HUES6 (cell line): ENCODE measurements around the gene NKAIN2.

Experiments used
- H3K27ac ChIP-seq: 2 replicates; pipeline ENCODE4 v1.7.0; 2013; ENCODE audit warnings: low read depth, mild to moderate bottlenecking, low read length, inconsistent platforms
- H3K27me3 ChIP-seq: 2 replicates; pipeline ENCODE4 v1.6.1; 2013; ENCODE audit warnings: low read length; ENCODE audit not compliant: control insufficient read depth, insufficient read depth
- H3K36me3 ChIP-seq: 2 replicates; pipeline ENCODE4 v1.6.1; 2013; ENCODE audit warnings: low read length; ENCODE audit not compliant: control insufficient read depth, insufficient read depth
- H3K4me1 ChIP-seq: 2 replicates; pipeline ENCODE4 v1.6.1; 2013; ENCODE audit warnings: low read length; ENCODE audit not compliant: control insufficient read depth, insufficient read depth
- H3K4me3 ChIP-seq: 2 replicates; pipeline ENCODE4 v1.5.1; 2013; ENCODE audit warnings: low read depth, low read length
- H3K9ac ChIP-seq: one replicate; pipeline ENCODE4 v1.6.1; 2013; ENCODE audit warnings: mild to moderate bottlenecking, low read length
- H3K9me3 ChIP-seq: 2 replicates; pipeline ENCODE4 v1.6.1; 2013; ENCODE audit warnings: low read depth, low read length; ENCODE audit not compliant: control insufficient read depth, insufficient read depth

The NKAIN2 gene

DNA sequence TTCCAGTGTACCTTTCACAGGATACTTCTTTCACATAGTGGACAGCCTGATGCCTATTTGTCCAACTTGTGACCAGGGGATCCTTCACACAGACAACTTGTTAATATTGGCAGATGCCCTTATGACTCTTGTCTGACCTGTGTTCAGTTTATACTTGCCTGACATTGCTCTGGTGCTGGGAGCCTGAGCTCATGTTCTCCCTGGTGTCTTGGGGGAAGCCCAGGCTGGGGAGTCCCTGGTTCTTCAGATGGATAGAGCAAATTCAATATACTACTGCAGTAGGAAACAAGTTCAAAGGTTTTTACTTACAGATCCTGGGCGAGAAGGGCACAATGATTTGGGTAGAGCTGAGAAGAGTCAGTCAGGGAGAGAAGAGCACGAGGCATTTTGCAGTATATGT is 76.1 kb downstream of the NKAIN2 start:
- H3K4me1 ChIP-seq, result no peaks in the 10 kb centered on the region
- no peaks in the 10 kb centered on the region for H3K36me3 ChIP-seq
- no peak overlapping the region for H3K9ac ChIP-seq
- H3K4me3 ChIP-seq, result no peak overlapping the region
- no peaks in the 10 kb centered on the region for H3K9me3 ChIP-seq
- no peak overlapping the region for H3K27ac ChIP-seq
- no peaks in the 10 kb centered on the region for H3K27me3 ChIP-seq

DNA sequence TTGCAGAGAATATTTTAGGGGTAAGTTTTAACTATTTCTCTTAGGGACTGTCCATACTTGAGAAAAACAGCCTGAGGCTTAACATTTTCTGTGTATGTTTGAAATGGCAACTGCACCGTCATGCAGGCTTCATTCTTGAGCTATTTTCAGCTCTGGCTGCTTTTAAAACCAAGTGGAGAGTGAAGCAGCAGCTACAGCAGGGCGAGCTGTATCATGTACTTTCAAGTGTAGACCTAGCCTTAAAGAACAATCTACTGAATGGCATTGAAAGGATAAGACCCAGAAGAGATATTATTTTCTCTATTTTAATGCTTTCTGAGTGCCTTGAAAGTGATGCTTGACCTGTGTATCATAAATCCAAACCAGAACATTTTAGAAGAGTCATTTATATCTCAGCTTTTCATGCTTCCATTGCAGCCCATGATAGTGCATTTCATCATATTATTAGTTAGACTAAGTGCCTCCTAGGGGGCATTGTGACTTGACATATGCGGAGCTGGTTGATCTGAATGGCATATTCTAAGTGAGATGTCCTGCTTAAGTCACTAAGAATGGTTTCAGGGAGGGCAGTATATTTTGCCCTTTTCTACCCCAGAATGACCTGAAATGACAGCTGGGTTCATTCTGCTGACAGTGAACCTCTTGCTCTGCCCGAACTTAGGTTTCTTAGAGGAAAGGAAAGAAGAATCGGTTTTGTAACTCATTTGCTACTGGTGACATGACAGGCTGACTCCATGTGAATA is 85.3 kb downstream of the NKAIN2 start:
- H3K27ac ChIP-seq, result no peak overlapping the region
- H3K9ac ChIP-seq, result no peak overlapping the region
- H3K4me1 ChIP-seq, result no peaks in the 10 kb centered on the region
- no peaks in the 10 kb centered on the region for H3K36me3 ChIP-seq
- no peaks in the 10 kb centered on the region for H3K27me3 ChIP-seq
- no peak overlapping the region for H3K4me3 ChIP-seq
- no peaks in the 10 kb centered on the region; the same call in 1 of the 2 replicates for H3K9me3 ChIP-seq

DNA sequence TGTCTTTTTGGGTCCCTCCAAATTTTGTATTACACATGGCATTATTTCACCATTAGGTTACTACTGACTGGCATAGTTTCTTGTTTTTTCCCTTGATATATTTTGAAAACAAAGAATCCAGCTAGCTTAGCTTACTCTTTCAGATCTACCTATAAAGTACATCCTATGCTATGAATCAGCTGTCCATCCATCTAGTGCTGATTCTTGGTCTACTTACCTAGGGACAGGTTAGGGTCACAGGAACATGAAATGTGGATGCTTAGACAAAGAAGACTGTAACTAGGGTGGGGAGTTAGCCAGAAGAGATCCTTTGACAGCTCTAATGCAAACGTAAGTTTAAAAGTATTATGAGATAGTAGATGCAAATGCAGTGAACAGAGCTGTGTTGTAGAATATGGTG is 91.7 kb downstream of the NKAIN2 start:
- Histone ChIP-seq H3K27me3 (no peaks in the 10 kb centered on the region), H3K4me1 (no peaks in the 10 kb centered on the region), H3K36me3 (no peaks in the 10 kb centered on the region), H3K4me3 (no peak overlapping the region), H3K9me3 (no peaks in the 10 kb centered on the region; the same call in 1 of the 2 replicates), H3K27ac (no peak overlapping the region), H3K9ac (no peak overlapping the region)

DNA sequence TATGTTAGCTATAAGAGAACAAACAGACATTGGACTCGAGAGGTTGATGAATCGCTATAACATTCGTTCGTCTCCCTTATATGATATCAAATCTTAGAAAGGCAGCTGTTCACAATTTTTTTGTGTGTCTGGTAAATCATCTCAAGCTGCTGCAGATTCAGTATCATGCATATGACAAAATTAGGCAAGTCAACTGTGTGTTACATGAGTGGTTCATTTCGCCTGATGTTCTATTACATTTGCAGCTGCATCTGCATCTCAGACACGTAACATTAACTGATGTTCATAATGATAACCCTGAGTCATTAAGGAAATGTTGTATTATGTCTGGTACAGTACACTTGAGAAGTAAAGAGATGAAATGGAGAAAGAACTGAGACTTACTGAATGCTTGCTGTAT is 92.1 kb downstream of the NKAIN2 start:
- no peak overlapping the region for H3K27ac ChIP-seq

DNA sequence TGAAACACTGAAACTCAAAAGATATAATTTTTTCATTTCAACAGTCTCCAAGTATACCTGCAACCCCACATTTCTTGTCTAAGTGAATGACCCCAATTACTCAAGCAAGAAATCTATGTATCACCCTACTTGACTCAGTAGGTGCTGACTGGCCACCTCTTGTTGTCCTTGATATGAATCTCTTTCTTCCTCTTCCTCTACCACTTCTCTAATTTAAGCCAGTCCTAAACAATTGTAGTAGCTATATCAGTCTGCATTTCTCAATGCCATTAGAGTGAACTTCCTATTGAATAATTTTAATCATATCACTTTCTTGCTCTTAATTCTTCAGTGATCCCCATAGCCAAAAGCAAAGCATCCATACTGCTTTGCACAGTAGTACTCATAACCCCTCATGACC is 93.2 kb downstream of the NKAIN2 start:
- H3K9ac ChIP-seq, result no peak overlapping the region
- H3K27ac ChIP-seq, result no peak overlapping the region
- no peaks in the 10 kb centered on the region for H3K36me3 ChIP-seq
- no peaks in the 10 kb centered on the region for H3K4me1 ChIP-seq
- H3K27me3 ChIP-seq, result no peaks in the 10 kb centered on the region
- H3K4me3 ChIP-seq, result no peak overlapping the region
- H3K9me3 ChIP-seq, result no peaks in the 10 kb centered on the region; the same call in 1 of the 2 replicates

More for the DNA sequence above, 92.1 kb downstream of the NKAIN2 start:
- no peaks in the 10 kb centered on the region for H3K36me3 ChIP-seq
- no peaks in the 10 kb centered on the region; the same call in 1 of the 2 replicates for H3K9me3 ChIP-seq
- H3K27me3 ChIP-seq, result no peaks in the 10 kb centered on the region
- H3K4me1 ChIP-seq, result no peaks in the 10 kb centered on the region
- H3K9ac ChIP-seq, result no peak overlapping the region
- no peak overlapping the region for H3K4me3 ChIP-seq

DNA sequence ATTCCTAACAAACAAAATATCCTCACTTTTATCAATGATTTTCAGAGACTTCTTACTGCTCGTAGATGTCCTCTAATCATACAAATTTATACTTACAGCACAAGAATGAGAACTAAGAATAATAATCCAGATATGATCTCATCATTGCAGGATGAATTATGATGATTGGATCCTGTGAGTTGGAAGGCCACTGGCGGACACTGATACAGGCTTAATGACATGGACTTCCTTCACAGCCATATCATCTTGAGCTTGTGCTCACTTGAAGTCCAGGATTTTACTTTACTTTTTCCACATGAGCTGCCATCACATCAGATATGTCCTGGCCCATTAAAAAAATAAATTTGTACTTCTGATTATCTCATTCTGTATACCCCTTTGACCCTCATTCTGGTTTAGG is 94.3 kb downstream of the NKAIN2 start:
- no peak overlapping the region for H3K4me3 ChIP-seq
- H3K9ac ChIP-seq, result no peak overlapping the region
- H3K9me3 ChIP-seq, result no peaks in the 10 kb centered on the region
- no peak overlapping the region for H3K27ac ChIP-seq
- H3K36me3 ChIP-seq, result no peaks in the 10 kb centered on the region
- no peaks in the 10 kb centered on the region for H3K4me1 ChIP-seq
- no peaks in the 10 kb centered on the region for H3K27me3 ChIP-seq

DNA sequence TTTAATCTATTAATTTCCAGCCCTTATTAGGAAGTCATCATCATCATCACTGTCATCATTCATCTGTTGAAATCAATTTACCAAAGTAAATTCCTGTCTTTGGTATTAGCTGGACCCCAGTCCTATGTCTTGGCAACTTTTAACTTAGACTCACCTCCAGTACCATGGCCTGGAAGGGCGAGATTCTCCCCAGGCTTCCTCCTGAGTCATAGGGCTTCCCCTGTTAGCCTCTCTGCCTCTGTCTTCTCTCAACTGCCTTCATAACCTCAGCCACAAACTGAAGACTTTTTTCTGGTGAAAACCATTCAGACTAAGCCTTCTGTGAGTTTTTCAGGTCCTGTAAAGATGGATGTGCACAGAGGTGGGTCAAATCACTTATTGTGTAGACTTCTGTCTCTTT is 95.0 kb downstream of the NKAIN2 start:
- Histone ChIP-seq H3K36me3 (no peaks in the 10 kb centered on the region), H3K4me3 (no peak overlapping the region), H3K27me3 (no peaks in the 10 kb centered on the region), H3K9me3 (no peaks in the 10 kb centered on the region), H3K4me1 (no peaks in the 10 kb centered on the region), H3K9ac (no peak overlapping the region), H3K27ac (no peak overlapping the region)

DNA sequence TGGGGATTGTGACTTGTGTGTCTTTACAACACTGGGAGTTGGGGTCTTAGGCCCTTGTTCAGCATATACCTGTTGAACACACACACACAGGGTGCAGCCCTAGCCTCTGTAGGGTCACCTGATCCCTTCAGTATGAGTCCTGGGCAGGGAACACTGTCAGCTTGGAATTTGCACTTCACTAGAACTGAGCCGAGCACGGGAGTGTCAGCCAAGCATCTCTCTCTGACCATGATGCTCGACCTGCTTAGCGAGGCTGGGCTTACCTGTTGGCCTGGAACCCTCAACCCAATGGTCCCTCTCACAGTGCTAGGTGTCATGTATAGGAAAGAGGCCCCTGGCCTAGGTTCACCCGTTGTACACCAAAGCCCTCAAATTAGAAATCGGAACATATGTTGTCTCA is 96.1 kb downstream of the NKAIN2 start:
- H3K36me3 ChIP-seq, result no peaks in the 10 kb centered on the region
- H3K4me1 ChIP-seq, result no peaks in the 10 kb centered on the region
- H3K4me3 ChIP-seq, result no peak overlapping the region
- no peak overlapping the region for H3K9ac ChIP-seq
- H3K9me3 ChIP-seq, result no peaks in the 10 kb centered on the region
- H3K27me3 ChIP-seq, result no peaks in the 10 kb centered on the region; the same call in 1 of the 2 replicates
- no peak overlapping the region for H3K27ac ChIP-seq

DNA sequence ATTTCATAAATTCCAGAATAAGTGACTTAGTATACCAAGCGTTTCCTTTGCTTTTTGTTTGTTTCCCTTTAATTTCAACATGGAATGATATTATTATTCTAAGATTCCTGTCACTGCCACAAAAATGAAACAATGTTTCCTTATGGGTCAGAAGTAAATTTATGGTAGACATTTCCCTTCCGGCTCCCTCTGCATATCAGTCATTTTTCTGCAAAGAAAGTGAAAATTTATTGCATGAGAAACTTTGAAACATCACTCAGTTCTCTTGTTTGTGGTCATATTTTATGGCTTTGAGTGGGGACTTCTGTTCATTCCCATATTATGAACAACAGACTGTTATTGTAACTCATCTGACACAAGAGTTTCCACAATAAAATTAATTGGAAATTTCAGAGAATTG is 97.8 kb downstream of the NKAIN2 start:
- Histone ChIP-seq H3K27ac (no peak overlapping the region), H3K4me1 (no peaks in the 10 kb centered on the region), H3K4me3 (no peak overlapping the region), H3K27me3 (no peaks in the 10 kb centered on the region; the same call in 1 of the 2 replicates), H3K9ac (no peak overlapping the region), H3K9me3 (no peaks in the 10 kb centered on the region), H3K36me3 (no peaks in the 10 kb centered on the region)

DNA sequence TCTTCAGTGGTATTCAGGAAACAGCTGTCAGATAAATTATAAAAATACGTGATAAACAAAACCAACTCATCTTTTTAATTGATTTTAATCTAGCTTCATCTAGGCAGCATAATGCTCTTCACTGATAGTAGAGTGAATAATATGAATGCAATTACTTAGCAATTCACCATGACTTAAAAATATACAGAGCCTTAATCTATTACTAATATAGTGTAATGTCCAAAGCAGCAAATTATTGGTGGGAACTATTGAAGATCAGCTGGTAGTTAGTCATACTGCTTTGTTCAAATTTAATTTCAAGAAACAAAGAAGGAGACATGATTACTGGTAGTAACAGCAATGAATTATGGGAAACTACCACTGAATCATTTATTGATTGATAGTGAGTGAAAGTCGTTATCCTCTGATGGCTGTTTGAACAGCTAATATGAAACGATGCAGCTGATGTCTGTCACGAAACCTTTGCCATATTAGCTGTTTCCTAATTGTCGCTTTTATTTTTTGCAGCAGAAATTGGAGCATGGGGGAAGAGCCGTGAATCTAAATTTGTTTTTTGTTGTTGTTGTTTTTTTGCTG is 99.2 kb downstream of the NKAIN2 start:
- H3K36me3 ChIP-seq, result no peaks in the 10 kb centered on the region
- H3K9me3 ChIP-seq, result no peaks in the 10 kb centered on the region
- H3K4me3 ChIP-seq, result no peak overlapping the region
- H3K4me1 ChIP-seq, result no peaks in the 10 kb centered on the region
- H3K27me3 ChIP-seq, result no peaks in the 10 kb centered on the region; the same call in 1 of the 2 replicates
- H3K9ac ChIP-seq, result no peak overlapping the region
- H3K27ac ChIP-seq, result no peak overlapping the region

DNA sequence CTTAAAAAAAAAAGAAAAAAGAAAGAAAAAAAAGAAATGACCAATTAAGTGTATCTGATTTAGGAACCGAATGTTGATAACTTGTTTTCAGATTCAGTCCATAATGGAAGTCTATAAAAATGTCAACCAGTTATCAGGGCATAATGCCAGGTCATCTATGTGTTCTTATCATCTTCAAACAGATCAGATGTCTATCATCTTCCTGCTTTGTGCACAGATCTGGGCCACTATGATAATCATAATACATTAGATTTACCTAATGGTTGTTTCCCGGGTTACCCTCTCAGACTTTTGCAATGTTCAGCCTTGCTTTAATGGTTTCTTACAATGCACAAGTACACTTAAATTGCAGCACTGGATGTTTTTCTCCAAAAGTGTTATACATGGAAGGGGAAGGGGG is 100.6 kb downstream of the NKAIN2 start:
- no peak overlapping the region for H3K27ac ChIP-seq
- H3K9ac ChIP-seq, result no peak overlapping the region
- peaks cover 5% of the 10 kb centered on the region; the same call in 1 of the 2 replicates for H3K27me3 ChIP-seq
- no peaks in the 10 kb centered on the region for H3K9me3 ChIP-seq
- H3K4me3 ChIP-seq, result no peak overlapping the region
- no peaks in the 10 kb centered on the region for H3K36me3 ChIP-seq
- no peaks in the 10 kb centered on the region for H3K4me1 ChIP-seq
